A673 (cell line): ENCODE measurements around the gene ANKRD11. TPM values are rescaled to one million over a fixed set of nuclear protein-coding genes. Genes with fewer than 3 reads are reported as not detected.

ENCODE experiments used
- BruUV-seq: library from RNA; stranded (reverse); fragments of 400-500 nt; replicated peaks from 2 replicates; lab custom pipeline; 2021; lab: Mats Ljungman, UMichigan
- CTCF ChIA-PET: fragments of 300-600 bp; sonication (Branson Sonifier 250); formaldehyde crosslinking; loops from one replicate; lab custom pipeline; 2022; ENCODE audit warnings: antibody characterized with exemption; lab: Charles Lee
- POLR2A ChIA-PET: fragments of 300-600 bp; sonication (Branson Sonifier 250); formaldehyde crosslinking; loops from one replicate; lab custom pipeline; 2022; ENCODE audit warnings: antibody characterized with exemption; ENCODE audit not compliant: low non-redundant PET; lab: Charles Lee
- DNase-seq: peaks from one replicate; pipeline ENCODE4 v3.0.0-alpha.2; 2015; ENCODE audit warnings: low spot score
- H3K27ac ChIP-seq: fragments of 200-600 bp; sonication (generic); 2 replicates; pipeline ENCODE4 v1.5.1; 2016; ENCODE audit warnings: mixed run types, low read depth, mild to moderate bottlenecking, mixed read lengths, antibody characterized with exemption, low read length; ENCODE audit not compliant: poor library complexity, severe bottlenecking
- H3K27me3 ChIP-seq: fragments of 200-600 bp; sonication (generic); replicated peaks from 2 replicates; pipeline ENCODE4 v1.6.1; 2017; ENCODE audit warnings: mixed run types, low read depth, mild to moderate bottlenecking, mixed read lengths, antibody characterized with exemption, low read length; ENCODE audit not compliant: insufficient read depth, poor library complexity
- H3K36me3 ChIP-seq: fragments of 200-600 bp; sonication (generic); 2 replicates; pipeline ENCODE4 v1.6.1; 2016; ENCODE audit warnings: mixed run types, mild to moderate bottlenecking, mixed read lengths, antibody characterized with exemption, low read length; ENCODE audit not compliant: insufficient read depth, poor library complexity, severe bottlenecking
- H3K4me1 ChIP-seq: fragments of 200-600 bp; sonication (generic); 2 replicates; pipeline ENCODE4 v1.6.1; 2017; ENCODE audit warnings: mixed run types, mild to moderate bottlenecking, mixed read lengths, antibody characterized with exemption, low read length; ENCODE audit not compliant: insufficient read depth, poor library complexity, severe bottlenecking
- H3K4me3 ChIP-seq: fragments of 200-600 bp; sonication (generic); 2 replicates; pipeline ENCODE4 v1.5.1; 2016; ENCODE audit warnings: low read depth, mixed run types, mild to moderate bottlenecking, mixed read lengths, low read length; ENCODE audit not compliant: poor library complexity, severe bottlenecking
- H3K9me3 ChIP-seq: fragments of 200-600 bp; sonication (generic); 2 replicates; pipeline ENCODE4 v1.6.1; 2016; ENCODE audit warnings: mixed run types, low read depth, mild to moderate bottlenecking, mixed read lengths, antibody characterized with exemption, low read length; ENCODE audit not compliant: poor library complexity, severe bottlenecking
- EZH2 ChIP-seq: fragments of 200-600 bp; sonication (generic); IDR thresholded peaks from 2 replicates; pipeline ENCODE4 v1.6.1; 2017; ENCODE audit warnings: borderline replicate concordance, low read depth, mild to moderate bottlenecking, mixed read lengths, antibody characterized with exemption, low read length; ENCODE audit not compliant: poor library complexity, severe bottlenecking
- intact Hi-C: fragments of 100-400 bp; cut with micrococcal nuclease; formaldehyde crosslinking; loops from one replicate; pipeline ENCODE4 v1.10.0; 2022; ENCODE audit not compliant: unreplicated experiment
- total RNA-seq: library from RNA; stranded (reverse); gene quantifications from 2 replicates; pipeline ENCODE4 v1.2.3, GENCODE V29; 2021
- TF ChIP-seq, protein P1 (sequence below): fragments of 300-800, 200-600 bp; sonication (generic); conservative IDR thresholded peaks from 2 replicates; pipeline ENCODE4 v1.5.1; 2017; ENCODE audit warnings: low read depth, mild to moderate bottlenecking, antibody characterized with exemption, low read length, moderate library complexity, mixed read lengths

Gene ANKRD11
- total RNA-seq, 1 experiment from 2014 or later: 217 TPM

DNA sequence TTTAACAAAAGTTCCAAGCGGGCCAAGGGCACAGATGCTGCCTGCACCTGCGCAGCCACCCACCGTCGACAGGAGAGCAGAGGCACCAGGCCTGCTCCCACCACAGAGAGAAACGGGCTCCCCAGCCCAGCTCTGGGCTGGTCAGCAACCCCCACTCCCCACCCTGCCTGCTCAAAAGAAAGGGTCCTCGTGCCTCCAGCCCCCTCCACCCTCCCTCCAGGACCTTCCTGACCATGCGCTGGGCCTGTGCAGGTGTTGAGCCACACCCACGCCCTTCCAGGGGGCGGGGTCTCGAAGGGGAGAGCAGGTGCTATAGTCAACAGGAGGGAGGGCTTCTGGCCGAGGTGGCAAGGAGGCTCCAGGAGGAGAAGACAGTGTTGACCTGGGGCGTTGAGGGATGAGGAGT is 247.6 kb downstream of the ANKRD11 start:
- no peak overlapping the region for H3K4me3 ChIP-seq

DNA sequence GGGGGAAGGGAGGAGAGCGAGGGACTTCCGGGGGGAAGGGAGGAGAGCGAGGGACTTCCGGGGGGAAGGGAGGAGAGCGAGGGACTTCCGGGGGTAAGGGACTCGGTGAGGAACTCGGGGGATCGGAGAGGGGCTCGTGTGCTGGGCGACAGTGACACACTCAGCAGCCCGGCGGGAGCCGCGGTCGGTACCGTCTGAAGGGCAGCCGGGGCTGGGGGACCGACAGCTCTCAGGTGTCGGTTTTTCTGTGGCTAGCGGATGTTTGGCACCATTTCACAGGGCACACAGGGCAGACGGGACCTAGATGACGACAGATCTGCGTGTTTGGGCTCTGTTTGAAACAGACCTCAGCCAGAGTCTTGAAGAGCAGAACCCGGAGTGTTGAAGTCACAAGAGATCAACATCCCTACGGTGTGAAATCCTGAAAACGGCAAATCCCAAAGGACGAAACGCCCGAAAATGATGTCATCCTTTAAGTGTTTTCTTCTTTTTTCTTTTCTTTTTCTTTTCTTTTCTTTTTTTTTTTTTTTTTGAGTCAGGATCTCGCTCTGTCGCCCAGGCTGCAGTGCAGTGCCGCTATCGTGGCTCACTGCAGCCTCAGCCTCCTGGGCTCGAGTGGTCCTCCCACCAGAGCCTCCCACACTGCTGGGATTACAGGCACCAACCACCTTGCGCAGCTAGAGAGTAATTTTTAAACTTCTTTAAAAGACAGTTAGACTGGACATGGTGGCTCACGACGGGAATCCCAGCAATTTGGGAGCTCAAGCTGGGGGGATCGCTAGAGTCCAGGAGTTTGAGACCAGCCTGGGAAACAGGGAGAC is 249.0 kb downstream of the ANKRD11 start:
- DNase-seq: peak; percentile 82
- intact Hi-C loops: loop anchor here (10.0 kb wide), 1 partner anchor 263 kb away; the partner anchor contains the start of gene SPG7
- peak overlapping the region; percentile 90 for H3K4me3 ChIP-seq
- no peaks in the 10 kb centered on the region for H3K36me3 ChIP-seq
- H3K9me3 ChIP-seq: no peaks in the 10 kb centered on the region
- CTCF ChIA-PET: interaction anchor here (0.6 kb wide), 1 partner anchor 301 kb away, joined by 7 read pairs; no protein-coding TSS in a partner anchor
- TSS peak; percentile 95 for BruUV-seq
- POLR2A ChIA-PET: interaction anchor here (0.6 to 0.7 kb wide), 2 partner anchors 18 to 713 kb away, joined by 3 read pairs; no protein-coding TSS in a partner anchor
- no peaks in the 10 kb centered on the region for H3K4me1 ChIP-seq
- TF ChIP-seq EZH2: no peak
- TF ChIP-seq, protein P1, sequence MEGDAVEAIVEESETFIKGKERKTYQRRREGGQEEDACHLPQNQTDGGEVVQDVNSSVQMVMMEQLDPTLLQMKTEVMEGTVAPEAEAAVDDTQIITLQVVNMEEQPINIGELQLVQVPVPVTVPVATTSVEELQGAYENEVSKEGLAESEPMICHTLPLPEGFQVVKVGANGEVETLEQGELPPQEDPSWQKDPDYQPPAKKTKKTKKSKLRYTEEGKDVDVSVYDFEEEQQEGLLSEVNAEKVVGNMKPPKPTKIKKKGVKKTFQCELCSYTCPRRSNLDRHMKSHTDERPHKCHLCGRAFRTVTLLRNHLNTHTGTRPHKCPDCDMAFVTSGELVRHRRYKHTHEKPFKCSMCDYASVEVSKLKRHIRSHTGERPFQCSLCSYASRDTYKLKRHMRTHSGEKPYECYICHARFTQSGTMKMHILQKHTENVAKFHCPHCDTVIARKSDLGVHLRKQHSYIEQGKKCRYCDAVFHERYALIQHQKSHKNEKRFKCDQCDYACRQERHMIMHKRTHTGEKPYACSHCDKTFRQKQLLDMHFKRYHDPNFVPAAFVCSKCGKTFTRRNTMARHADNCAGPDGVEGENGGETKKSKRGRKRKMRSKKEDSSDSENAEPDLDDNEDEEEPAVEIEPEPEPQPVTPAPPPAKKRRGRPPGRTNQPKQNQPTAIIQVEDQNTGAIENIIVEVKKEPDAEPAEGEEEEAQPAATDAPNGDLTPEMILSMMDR: no peak
- no peaks in the 10 kb centered on the region for H3K27me3 ChIP-seq
- H3K27ac ChIP-seq: peak overlapping the region; percentile 94

More for the DNA sequence above, 247.6 kb downstream of the ANKRD11 start:
- ChIA-PET CTCF (no interaction called here), POLR2A (no interaction called here)
- no TSS peak for BruUV-seq
- intact Hi-C loops: loop anchor here (10.0 kb wide), 1 partner anchor 262 kb away; the partner anchor contains the start of gene SPG7
- DNase-seq: no peak
- Histone ChIP-seq H3K9me3 (no peaks in the 10 kb centered on the region), H3K27me3 (no peaks in the 10 kb centered on the region), H3K27ac (no peak overlapping the region), H3K36me3 (no peaks in the 10 kb centered on the region), H3K4me1 (peaks cover 8% of the 10 kb centered on the region)
- TF ChIP-seq, protein P1: no peak
- no peak for TF ChIP-seq EZH2

DNA sequence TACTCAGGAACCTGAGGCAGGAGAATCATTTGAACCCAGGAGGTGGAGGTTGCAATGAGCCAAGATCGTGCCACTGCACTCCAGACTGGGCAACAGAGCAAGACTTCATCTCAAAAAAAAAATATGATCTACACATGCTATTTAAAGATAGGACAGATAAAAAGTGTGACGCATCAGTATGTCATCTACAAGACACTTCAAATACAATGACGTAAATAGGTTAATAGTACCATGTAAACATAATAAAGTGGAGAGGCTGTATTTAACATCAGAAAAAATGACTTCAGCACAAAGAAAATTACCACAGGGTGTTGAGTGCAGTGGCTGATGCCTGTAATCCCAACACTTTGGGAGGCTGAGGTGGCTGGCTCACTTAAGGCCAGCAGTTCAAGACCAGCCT is 252.6 kb downstream of the ANKRD11 start:
- no peaks in the 10 kb centered on the region for H3K27me3 ChIP-seq
- POLR2A ChIA-PET: no interaction called here
- no peaks in the 10 kb centered on the region for H3K9me3 ChIP-seq
- no peak overlapping the region for H3K4me3 ChIP-seq
- H3K36me3 ChIP-seq: peaks cover 3% of the 10 kb centered on the region
- BruUV-seq: no TSS peak
- TF ChIP-seq EZH2: no peak
- TF ChIP-seq, protein P1: no peak
- CTCF ChIA-PET: no interaction called here
- no peak overlapping the region for H3K27ac ChIP-seq
- H3K4me1 ChIP-seq: no peaks in the 10 kb centered on the region
- intact Hi-C loops: no loop called here
- no peak for DNase-seq
